HEK293 (cell line): ENCODE results near the gene PLAAT1.

Source experiments
- CTCF ChIA-PET: fragments of 350-600 bp; formaldehyde crosslinking; extraction: SDS; loops from one replicate; lab custom pipeline; 2021; ENCODE audit warnings: antibody characterized with exemption; lab: Yijun Ruan, JAX
- POLR2A ChIA-PET: fragments of 300-600 bp; formaldehyde crosslinking; extraction: SDS; loops from one replicate; lab custom pipeline; 2020; ENCODE audit warnings: antibody characterized with exemption, inconsistent platforms; lab: Yijun Ruan, JAX
- H3K27ac ChIP-seq: fragments of 200-500 bp; sonication (Bioruptor generic); 2 replicates; pipeline ENCODE4 v1.5.1; 2014; ENCODE audit warnings: low read depth, low read length, control low read depth, inconsistent platforms; ENCODE audit errors: extremely low read depth
- H3K36me3 ChIP-seq, 2 experiments: fragments of 200-500 bp in 1 of 2; sonication (Bioruptor generic) in 1 of 2; 1 replicate in 1 of 2; 2 replicates in 1 of 2; pipeline ENCODE4 v1.5.1; 2014 to 2017; ENCODE audit warnings: inconsistent platforms in 2 of 2, low read length in 2 of 2; ENCODE audit not compliant: control insufficient read depth in 2 of 2, insufficient read depth in 1 of 2
- H3K4me1 ChIP-seq: fragments of 200-500 bp; sonication (Bioruptor generic); 2 replicates; pipeline ENCODE4 v1.5.1; 2014; ENCODE audit warnings: mild to moderate bottlenecking, low read length, inconsistent platforms; ENCODE audit not compliant: control insufficient read depth, insufficient read depth
- H3K4me3 ChIP-seq: 2 replicates; pipeline ENCODE4 v1.5.1; 2011; ENCODE audit warnings: low read depth, mild to moderate bottlenecking, control low read depth, low read length, moderate library complexity
- H3K9me3 ChIP-seq: fragments of 200-500 bp; sonication (Bioruptor generic); 2 replicates; pipeline ENCODE4 v1.5.1; 2014; ENCODE audit warnings: low read depth, low read length, inconsistent platforms; ENCODE audit not compliant: control insufficient read depth, insufficient read depth
- ATF2 ChIP-seq: fragments of 450-650 bp; formaldehyde crosslinking; IDR thresholded peaks from 2 replicates; pipeline ENCODE4 v1.5.1; 2016; ENCODE audit warnings: missing biosample characterization, missing genetic modification characterization, low read depth
- GLI2 ChIP-seq: fragments of 450-650 bp; formaldehyde crosslinking; IDR thresholded peaks from 2 replicates; pipeline ENCODE4; 2017; ENCODE audit warnings: missing biosample characterization, missing genetic modification characterization, low read depth, borderline replicate concordance
- INSM2 ChIP-seq: fragments of 450-650 bp; formaldehyde crosslinking; IDR thresholded peaks from 2 replicates; pipeline ENCODE4 v1.5.1; 2016; ENCODE audit warnings: missing biosample characterization, missing genetic modification characterization
- PBX3 ChIP-seq: sonication (generic); formaldehyde crosslinking; IDR thresholded peaks from 2 replicates; pipeline ENCODE4 v1.8.1; 2022; ENCODE audit warnings: mild to moderate bottlenecking, moderate library complexity, missing genetic modification reagents
- PRDM4 ChIP-seq: fragments of 450-650 bp; formaldehyde crosslinking; IDR thresholded peaks from 2 replicates; pipeline ENCODE4 v1.5.1; 2017; ENCODE audit warnings: missing biosample characterization, missing genetic modification characterization
- REPIN1 ChIP-seq: fragments of 450-650 bp; formaldehyde crosslinking; IDR thresholded peaks from 2 replicates; pipeline ENCODE4 v1.5.1; 2017; ENCODE audit warnings: missing biosample characterization, missing genetic modification characterization, low read depth
- SP3 ChIP-seq: fragments of 450-650 bp; formaldehyde crosslinking; IDR thresholded peaks from 2 replicates; pipeline ENCODE4 v1.5.1; 2016; ENCODE audit warnings: missing biosample characterization, missing genetic modification characterization
- SP7 ChIP-seq: fragments of 450-650 bp; formaldehyde crosslinking; IDR thresholded peaks from 2 replicates; pipeline ENCODE4 v1.5.1; 2016; ENCODE audit warnings: missing biosample characterization, missing genetic modification characterization
- WT1 ChIP-seq: fragments of 450-650 bp; formaldehyde crosslinking; IDR thresholded peaks from 2 replicates; pipeline ENCODE4 v1.5.1; 2016; ENCODE audit warnings: missing biosample characterization, missing genetic modification characterization
- ZBTB11 ChIP-seq: fragments of 450-650 bp; formaldehyde crosslinking; conservative IDR thresholded peaks from 2 replicates; pipeline ENCODE4 v1.5.1; 2016; ENCODE audit warnings: low read depth, missing biosample characterization, missing genetic modification characterization
- ZNF157 ChIP-seq: fragments of 450-650 bp; formaldehyde crosslinking; IDR thresholded peaks from 2 replicates; pipeline ENCODE4 v1.5.1; 2016; ENCODE audit warnings: missing biosample characterization, missing genetic modification characterization
- ZNF16 ChIP-seq: fragments of 450-650 bp; formaldehyde crosslinking; IDR thresholded peaks from 2 replicates; pipeline ENCODE4 v1.5.1; 2016; ENCODE audit warnings: low read depth, missing biosample characterization, missing genetic modification characterization
- ZNF2 ChIP-seq: fragments of 450-650 bp; formaldehyde crosslinking; IDR thresholded peaks from 2 replicates; pipeline ENCODE4 v1.5.1; 2016; ENCODE audit warnings: missing biosample characterization, missing genetic modification characterization
- ZNF26 ChIP-seq: fragments of 450-650 bp; formaldehyde crosslinking; IDR thresholded peaks from 2 replicates; pipeline ENCODE4 v1.5.1; 2016; ENCODE audit warnings: missing biosample characterization, missing genetic modification characterization
- ZNF266 ChIP-seq: fragments of 450-650 bp; formaldehyde crosslinking; IDR thresholded peaks from 2 replicates; pipeline ENCODE4 v1.5.1; 2016; ENCODE audit warnings: missing biosample characterization, missing genetic modification characterization, low read depth
- ZNF311 ChIP-seq: fragments of 450-650 bp; formaldehyde crosslinking; IDR thresholded peaks from 2 replicates; pipeline ENCODE4 v1.5.1; 2017; ENCODE audit warnings: missing biosample characterization, missing genetic modification characterization, borderline replicate concordance
- ZNF335 ChIP-seq: fragments of 450-650 bp; formaldehyde crosslinking; conservative IDR thresholded peaks from 2 replicates; pipeline ENCODE4 v1.5.1; 2016; ENCODE audit warnings: missing biosample characterization, missing genetic modification characterization
- ZNF350 ChIP-seq: fragments of 450-650 bp; formaldehyde crosslinking; IDR thresholded peaks from 2 replicates; pipeline ENCODE4 v1.5.0; 2017; ENCODE audit warnings: missing biosample characterization, mild to moderate bottlenecking, missing genetic modification characterization
- ZNF514 ChIP-seq: fragments of 450-650 bp; formaldehyde crosslinking; IDR thresholded peaks from 2 replicates; pipeline ENCODE4 v1.5.1; 2016; ENCODE audit warnings: missing biosample characterization, missing genetic modification characterization
- ZNF600 ChIP-seq: fragments of 450-650 bp; formaldehyde crosslinking; IDR thresholded peaks from 2 replicates; pipeline ENCODE4 v1.5.1; 2016; ENCODE audit warnings: missing biosample characterization, missing genetic modification characterization
- ZNF624 ChIP-seq: fragments of 450-650 bp; formaldehyde crosslinking; IDR thresholded peaks from 2 replicates; pipeline ENCODE4 v1.5.1; 2017; ENCODE audit warnings: missing biosample characterization, missing genetic modification characterization
- ZNF626 ChIP-seq: fragments of 450-650 bp; sonication (Bioruptor Pico); formaldehyde crosslinking; IDR thresholded peaks from 2 replicates; pipeline ENCODE4 v1.5.1; 2018; ENCODE audit warnings: missing biosample characterization, missing genetic modification characterization, inconsistent platforms
- ZNF629 ChIP-seq: fragments of 450-650 bp; formaldehyde crosslinking; IDR thresholded peaks from 2 replicates; pipeline ENCODE4 v1.5.1; 2017; ENCODE audit warnings: missing biosample characterization, missing genetic modification characterization
- ZNF768 ChIP-seq: fragments of 450-650 bp; formaldehyde crosslinking; IDR thresholded peaks from 2 replicates; pipeline ENCODE4 v1.5.1; 2018; ENCODE audit warnings: missing biosample characterization, mild to moderate bottlenecking, missing genetic modification characterization
- ZNF791 ChIP-seq: fragments of 450-650 bp; formaldehyde crosslinking; IDR thresholded peaks from 2 replicates; pipeline ENCODE4 v1.5.1; 2016; ENCODE audit warnings: missing biosample characterization, missing genetic modification characterization
- ZNF792 ChIP-seq: fragments of 450-650 bp; formaldehyde crosslinking; IDR thresholded peaks from 2 replicates; pipeline ENCODE4 v1.5.1; 2016; ENCODE audit warnings: missing biosample characterization, missing genetic modification characterization
- ZSCAN16 ChIP-seq: fragments of 450-650 bp; formaldehyde crosslinking; IDR thresholded peaks from 2 replicates; pipeline ENCODE4 v1.5.1; 2016; ENCODE audit warnings: missing biosample characterization, missing genetic modification characterization

Gene PLAAT1

GRCh38 chr3:193301433-193301832 is 60.4 kb downstream of the PLAAT1 start (continued):
- 0 out of 2 replicates have a peak, but pooled peaks have one; percentile 43 for TF ChIP-seq INSM2 (tag by site-specific recombination)
- no peak for TF ChIP-seq ZNF26
- TF ChIP-seq ZNF2 (tag by site-specific recombination): no peak
- no peak for TF ChIP-seq ZNF624 (tag by site-specific recombination)
- no peak for TF ChIP-seq ZNF311 (tag by site-specific recombination)
- no peak for TF ChIP-seq ZNF157 (tag by site-specific recombination)
- TF ChIP-seq SP7 (tag by site-specific recombination): 0 out of 2 replicates have a peak, but pooled peaks have one; percentile 20
- TF ChIP-seq ZNF266 (tag by site-specific recombination): no peak
- TF ChIP-seq ZNF629 (tag by site-specific recombination): 0 out of 2 replicates have a peak, but pooled peaks have one; percentile 28
- TF ChIP-seq WT1 (tag by site-specific recombination): no peak
- no peak for TF ChIP-seq ZBTB11 (tag by site-specific recombination)
- peak; percentile 7; the same call in 1 of the 2 replicates for TF ChIP-seq GLI2 (tag by site-specific recombination)
- TF ChIP-seq ZNF350 (tag by site-specific recombination): no peak
- TF ChIP-seq ZNF335 (tag by site-specific recombination): no peak

- CTCF ChIA-PET: no interaction called here
- Histone ChIP-seq H3K27ac (no peak overlapping the region), H3K36me3 (no peaks in the 10 kb centered on the region), H3K4me3 (no peak overlapping the region), H3K9me3 (no peaks in the 10 kb centered on the region), H3K4me1 (no peaks in the 10 kb centered on the region)
- POLR2A ChIA-PET: no interaction called here
- TF ChIP-seq ZSCAN16 (tag by site-specific recombination): no peak
- no peak for TF ChIP-seq ZNF16 (tag by site-specific recombination)
- no peak for TF ChIP-seq SP3 (tag by site-specific recombination)
- no peak for TF ChIP-seq PRDM4
- no peak for TF ChIP-seq PBX3 (CRISPR knock-in tag)
- no peak for TF ChIP-seq ZNF791
- TF ChIP-seq ATF2 (tag by site-specific recombination): no peak
- no peak for TF ChIP-seq ZNF792 (tag by site-specific recombination)
- no peak for TF ChIP-seq REPIN1 (tag by site-specific recombination)
- no peak for TF ChIP-seq ZNF514
- TF ChIP-seq ZNF600: no peak
- TF ChIP-seq ZNF768: no peak
- TF ChIP-seq ZNF626 (tag by site-specific recombination): no peak
Measured at GRCh38 chr3:193305356-193305755, 64.3 kb downstream of the PLAAT1 start.
